IPS DF 19.7 (cell line): ENCODE results near the gene KRTAP29-1.
A peak's percentile ranks its signal among the peaks of the same experiment; 100 is the strongest.

Experiments
- DNase-seq: peaks from one replicate; pipeline ENCODE4 v3.0.0-alpha.2; 2013; ENCODE audit warnings: low read depth, low spot score

Gene KRTAP29-1

DNA sequence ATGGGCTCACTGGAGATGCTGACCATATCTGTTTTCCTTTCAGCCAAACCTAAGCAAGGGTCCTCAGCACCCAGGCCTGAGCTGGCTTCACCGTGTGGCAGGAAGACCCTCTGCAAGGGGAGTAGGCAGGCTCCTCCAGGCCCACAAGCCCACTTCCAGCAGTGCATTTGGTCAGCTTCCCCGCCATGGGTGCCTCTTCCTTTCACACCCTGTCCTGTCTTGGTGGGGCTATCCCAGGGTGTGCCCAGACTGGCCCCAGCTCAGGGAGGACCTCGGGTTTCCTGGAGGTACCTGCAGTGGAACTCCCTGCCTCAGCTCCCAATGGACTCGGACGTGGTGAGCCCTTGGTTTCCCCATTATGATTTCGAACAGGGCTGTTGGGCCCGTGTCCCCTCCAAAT, 25.6 kb upstream of the KRTAP29-1 start:
- no peak for DNase-seq

- DNase-seq = no peak
These were observed 24.9 kb upstream of the KRTAP29-1 start for GRCh38 chr17:41327411-41328120.

DNA sequence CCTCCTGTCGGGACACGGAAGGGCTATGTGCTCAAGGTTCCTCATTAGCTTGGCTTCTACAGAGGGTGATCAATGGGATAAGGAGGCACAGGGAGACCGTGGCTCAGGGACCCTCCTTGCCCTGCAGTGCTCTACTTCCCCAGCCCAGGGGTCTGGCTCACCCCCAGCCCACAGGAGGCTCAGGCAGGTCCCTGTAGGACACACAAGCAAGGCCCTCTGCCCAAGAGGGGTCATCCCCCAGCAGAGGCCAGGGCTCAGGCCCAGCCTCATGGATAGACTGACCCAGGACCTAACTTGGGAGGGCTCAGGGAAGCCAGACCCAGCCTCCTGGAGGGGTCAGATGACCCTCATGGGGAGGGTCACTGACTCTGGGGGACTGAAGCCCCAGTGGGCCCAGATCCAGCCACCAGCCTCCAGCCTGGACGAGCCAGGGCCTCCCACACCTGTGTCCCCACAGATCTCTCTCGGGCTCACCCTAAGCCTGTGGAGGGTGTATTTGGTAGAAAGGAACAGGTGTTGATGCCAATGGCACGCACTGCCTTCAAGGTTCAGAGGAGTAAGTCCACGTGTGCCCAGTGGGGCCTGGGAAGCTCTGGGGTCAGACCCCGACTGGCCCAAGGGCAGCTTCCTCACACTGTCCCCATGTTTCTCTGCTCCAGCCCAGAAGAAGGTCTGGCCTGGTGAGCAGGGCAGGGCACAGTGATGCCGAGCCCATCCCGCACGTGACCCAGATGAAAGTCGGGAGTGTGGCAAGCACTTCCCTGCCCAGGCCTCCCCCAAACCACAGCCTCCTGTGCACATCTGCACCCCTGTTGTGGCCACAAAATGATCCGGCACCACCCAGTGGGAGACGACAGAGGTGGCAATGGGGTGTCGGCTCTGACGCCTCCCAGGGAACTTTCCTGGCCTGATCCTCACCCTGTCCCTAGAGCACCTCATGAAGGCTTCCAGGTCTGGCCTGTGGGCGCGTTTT, 23.8 kb upstream of the KRTAP29-1 start:
- no peak for DNase-seq

DNA sequence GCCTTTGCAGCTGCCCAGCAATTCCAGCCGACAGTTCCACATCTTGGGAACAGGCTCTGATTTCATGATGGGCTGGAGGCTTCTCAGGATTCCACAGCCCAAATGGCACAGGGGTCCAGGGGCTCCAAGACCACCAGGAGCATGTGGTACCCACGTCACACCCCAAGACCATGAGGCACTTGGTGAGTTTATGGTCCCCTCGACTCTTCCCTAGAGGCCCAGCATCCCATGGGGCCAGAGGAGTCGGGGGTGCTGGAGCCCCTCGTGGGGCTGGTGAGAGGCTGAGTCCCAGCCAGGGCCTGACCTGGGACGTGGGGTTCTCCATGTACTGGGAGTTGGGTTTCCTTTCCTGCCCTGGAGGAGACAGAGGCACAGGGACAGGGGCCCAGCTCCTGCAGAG, 23.0 kb upstream of the KRTAP29-1 start:
- no peak for DNase-seq

DNA sequence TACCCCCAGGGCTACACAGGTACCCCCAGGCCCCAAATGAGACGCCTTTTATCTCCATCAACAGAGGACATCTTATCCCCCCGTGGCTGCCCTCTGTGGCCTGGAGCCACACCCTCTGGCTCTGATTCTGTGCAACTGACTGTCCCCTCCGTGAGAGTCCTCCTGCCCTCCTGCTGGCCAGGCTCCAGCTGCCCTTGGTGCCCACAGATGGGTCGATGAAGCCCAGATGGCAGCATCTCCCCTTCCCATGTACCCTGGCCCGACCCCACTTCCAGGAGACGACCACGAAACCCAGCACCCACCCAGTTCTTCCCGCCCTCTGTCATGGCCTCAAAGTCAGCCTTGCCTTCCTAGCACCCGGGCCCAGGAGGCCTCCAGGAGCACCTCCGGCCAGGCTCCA, 22.5 kb upstream of the KRTAP29-1 start:
- DNase-seq = no peak

DNA sequence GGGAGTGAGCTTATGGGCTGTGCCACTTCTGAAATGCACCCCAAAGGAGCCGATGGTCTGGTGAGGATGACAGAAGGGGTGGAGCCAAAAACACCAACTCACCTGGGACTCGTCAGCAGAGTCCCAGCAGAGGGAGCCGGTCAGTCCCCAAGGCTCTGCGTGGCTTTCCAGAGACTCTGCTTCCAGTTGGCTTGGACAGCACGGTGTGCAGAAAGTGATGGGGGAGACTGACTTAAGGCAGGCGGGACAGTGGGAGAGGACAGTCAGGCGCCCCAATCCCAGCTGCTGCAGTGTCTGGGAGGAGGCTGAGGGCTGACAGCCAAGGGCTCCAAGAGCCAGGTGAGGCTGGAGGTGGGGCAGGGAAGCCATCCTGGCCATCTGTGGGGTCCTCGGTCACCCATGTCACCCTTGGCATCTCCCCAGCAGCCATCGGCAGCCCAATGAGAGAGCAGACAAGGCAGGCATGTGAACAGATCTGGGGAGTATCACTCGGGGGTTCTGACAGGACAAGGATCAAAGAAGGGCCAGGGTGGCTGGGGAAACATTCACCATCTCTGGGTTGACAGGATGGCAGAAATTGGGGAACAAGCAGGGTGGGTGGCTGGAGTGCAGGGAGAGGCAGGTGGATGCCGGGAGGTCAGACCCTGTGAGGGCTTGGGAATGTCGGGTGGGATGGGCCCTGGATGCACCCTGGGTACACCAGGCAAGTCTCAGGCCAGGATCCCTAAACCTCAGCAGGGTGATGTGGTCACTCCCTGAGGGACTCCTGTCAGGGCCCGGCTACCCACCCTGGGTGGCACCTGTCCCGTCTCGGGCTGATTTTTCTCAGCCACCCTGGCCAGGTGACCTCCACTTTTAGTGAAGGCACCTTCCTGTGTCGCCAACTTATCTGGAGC, 21.8 kb upstream of the KRTAP29-1 start:
- peak; percentile 42 for DNase-seq

DNA sequence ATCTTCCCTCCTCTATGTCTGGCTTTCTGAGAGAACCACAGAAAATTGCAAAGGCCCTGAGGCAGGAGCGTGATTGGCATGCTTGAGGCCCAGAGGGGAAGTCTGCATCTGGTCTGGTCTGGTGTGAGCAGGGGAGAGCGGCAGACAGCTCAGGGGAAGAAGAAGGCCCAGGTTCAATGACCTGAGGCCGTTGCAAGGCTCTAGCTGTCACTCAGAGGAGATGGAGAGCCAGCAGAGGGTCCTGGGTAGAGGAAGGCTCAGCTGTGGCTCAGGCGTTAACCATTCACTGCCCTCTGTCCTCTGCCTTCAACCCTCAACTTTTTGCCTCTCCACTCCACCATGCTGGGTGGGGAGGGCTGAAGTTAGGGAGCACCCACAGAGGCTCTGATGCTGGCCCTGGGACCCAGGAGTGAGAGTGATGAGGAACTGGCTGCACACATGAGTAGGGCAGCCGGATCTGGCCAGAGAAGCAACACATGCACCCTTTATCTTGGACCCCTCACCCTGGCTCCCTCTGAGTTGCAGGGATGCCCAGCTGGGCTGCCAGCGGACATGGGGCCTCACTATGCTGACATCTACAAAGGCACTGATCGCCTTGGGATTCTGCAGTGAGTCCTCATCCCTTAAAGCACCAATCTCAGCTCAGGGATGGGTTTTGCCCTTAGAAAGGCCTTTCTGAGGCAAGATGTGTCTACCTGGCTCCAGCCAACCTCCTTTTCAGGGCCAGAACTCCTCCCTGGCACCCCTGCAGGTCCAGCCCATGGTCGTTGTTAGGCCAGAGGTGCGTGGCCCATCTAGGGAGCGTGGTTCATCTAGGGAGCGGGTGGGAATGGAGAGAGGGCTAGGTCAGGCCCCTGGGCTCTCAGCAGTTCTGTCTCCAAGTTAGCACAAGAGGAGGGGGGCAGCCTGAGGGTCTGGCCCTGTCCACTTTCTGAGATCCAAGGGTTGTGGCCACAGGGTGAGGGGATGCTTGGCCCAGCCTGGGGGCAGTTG, 20.5 kb upstream of the KRTAP29-1 start:
- no peak for DNase-seq

GRCh38 chr17:41322094-41322902, 19.6 kb upstream of the KRTAP29-1 start:
- no peak for DNase-seq

GRCh38 chr17:41318231-41318630, 15.6 kb upstream of the KRTAP29-1 start:
- no peak for DNase-seq

- DNase-seq = no peak
These were observed 13.3 kb upstream of the KRTAP29-1 start for GRCh38 chr17:41315814-41316445.

DNA sequence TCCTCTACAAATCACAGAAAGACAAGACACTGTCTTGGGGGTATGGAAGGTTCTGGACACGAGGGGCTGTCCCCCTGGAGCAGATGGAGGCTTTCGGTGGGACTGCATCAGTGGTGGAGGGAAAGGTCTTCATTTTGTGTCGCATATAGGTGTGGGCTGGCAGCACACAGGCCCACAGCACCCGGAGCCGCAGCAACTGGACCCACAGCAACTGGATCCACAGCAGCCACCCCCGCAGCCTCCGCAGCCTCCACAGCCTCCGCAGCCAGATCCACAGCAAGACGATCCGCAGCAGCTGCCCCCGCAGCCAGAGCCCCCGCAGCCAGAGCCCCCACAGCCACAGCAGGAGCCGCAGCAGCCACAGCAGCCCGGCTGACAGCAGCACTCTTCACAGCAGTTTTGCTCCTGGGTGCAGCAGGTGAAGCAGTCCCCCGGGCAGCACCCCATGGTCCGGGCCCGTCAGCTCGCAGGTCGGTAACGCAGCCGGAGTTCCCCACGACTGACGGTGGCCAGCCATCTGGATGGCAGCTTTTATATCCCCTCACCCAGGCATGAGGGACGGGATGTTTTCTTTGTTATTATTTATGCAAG, 12.6 kb upstream of the KRTAP29-1 start, which contains the start of gene KRTAP17-1:
Gene KRTAP17-1, minus strand, starts transcription at position 507 of the 591 bp plus-strand sequence. Its CDS starts 60 bp downstream, at position 447.
- DNase-seq = no peak

GRCh38 chr17:41311111-41311510, 8.5 kb upstream of the KRTAP29-1 start:
- no peak for DNase-seq

GRCh38 chr17:41308918-41309359, 6.3 kb upstream of the KRTAP29-1 start, which contains the start of gene KRTAP16-1:
Gene KRTAP16-1, minus strand, starts transcription at chr17:41309309. Its CDS starts 56 bp downstream, at chr17:41309253.
- DNase-seq = no peak

DNA sequence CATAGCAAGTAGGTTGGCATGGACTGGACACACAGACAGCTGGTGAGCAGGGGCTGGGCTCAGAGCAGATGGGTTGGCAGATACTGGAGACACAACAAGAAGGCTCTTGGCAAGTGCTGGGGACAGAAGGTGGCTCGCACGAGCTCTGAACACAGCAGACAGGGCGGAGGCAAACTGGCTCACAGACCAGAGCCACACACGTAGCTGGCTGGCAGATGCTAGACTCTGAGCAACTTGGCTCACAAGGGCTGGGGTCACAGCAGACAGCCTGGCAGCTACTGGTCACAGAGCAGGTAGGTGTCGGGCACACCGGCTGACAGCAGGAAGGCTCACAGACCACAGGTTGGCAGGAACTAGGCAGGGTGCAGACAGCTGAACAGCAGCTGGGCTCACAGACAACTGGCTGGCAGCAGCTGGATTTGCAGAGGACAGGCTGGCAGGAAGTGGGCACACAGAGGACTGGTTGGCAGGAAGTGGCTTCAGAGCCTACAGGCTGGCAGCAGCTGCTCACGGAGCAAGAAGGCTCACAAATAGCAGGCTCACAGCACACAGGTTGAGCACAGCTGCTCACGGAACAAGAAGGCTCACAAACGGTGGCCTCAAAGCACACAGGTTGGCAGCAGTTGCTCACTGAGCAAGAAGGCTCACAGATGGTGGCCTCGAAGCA, 5.7 kb upstream of the KRTAP29-1 start:
- no peak for DNase-seq

DNA sequence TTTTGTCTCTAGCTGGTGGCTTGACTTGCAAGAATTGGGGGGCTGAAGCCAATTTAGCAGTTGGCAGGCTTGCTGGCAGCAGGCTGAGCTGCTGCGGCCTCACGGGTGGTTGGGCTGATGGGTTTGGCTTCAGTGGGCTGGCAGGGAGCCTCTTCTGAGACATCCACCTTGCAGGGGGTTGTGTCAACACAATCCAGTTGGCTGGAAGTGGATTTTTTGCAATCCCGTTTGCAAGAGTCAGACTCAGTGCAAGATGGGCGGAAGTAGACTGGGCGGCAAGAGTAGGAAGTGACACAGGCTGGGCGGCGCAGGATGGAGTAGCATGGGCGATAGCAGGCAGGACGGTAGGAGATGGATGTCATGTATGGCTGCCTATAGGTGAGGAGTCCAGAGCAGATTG, 5.0 kb upstream of the KRTAP29-1 start:
- no peak for DNase-seq

DNA sequence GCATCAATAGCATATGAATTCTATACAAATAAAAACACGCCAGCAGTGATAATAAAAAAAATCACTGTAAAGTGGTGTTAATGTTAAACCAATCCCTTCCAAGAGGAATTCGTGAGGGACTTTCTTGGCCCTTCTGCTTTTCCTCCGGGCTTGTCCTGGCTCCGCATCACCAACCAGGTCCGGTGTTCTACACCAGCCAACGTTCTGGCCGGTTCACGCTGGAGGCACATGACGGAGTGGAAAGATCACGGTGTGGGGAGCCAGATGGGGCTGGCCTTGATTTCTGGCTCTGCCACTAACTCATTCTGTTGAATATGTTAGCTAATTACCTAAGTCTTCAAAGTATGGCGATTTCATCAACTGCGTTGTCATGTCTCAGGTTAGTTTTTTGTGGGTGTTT, 1.4 kb upstream of the KRTAP29-1 start:
- no peak for DNase-seq

DNA sequence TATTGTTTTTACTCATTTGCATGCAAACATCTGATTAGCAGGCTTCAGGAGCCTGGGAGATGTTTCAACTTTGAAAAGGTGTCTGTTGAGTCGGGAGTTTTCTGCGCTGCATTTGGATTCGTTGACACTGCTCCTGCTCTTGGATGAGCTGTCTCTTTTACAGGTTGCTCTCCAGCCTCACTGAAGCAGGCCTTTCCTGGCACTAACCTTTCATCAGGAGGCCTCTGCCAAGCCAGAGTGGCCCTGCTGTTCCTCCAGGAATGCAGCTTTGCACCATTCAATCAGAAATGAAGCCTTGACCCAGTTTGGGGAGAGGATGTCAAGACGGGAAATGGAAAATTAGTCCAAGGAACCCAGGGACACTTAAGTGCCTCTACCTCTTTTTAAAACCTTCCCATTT, 330 bp upstream of the KRTAP29-1 start:
- DNase-seq = no peak
